Measurements from ENCODE around the gene CLBA1.

The CLBA1 gene

DNA sequence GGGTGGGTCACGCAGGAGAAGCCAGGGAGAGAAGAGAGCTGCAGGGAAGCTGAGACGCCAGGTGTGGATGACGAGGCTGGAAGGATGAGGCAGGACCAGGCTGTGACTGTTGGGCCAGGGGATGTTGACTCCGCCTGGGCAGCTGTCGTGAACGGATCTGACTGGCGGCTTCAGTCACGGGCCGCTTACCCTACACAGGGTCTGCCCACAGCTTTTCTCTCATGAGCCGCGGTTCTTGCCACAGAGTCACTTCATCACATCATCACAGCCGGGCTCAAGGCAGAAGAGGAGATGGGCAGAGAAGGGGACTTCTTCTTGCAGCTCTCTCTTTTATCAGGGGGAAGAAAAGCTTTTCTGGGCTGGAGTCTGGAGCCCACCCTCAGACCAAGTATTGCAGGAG lies 7.7 kb downstream of the CLBA1 start:
- no peak for DNase-seq (ENCODE audit: low read depth)
- no peak overlapping the region for H3K4me3 ChIP-seq (ENCODE audit: low read depth, low read length)

- DNase-seq (ENCODE audit: low read depth), result peak; percentile 47
- H3K4me3 ChIP-seq (ENCODE audit: low read depth, low read length), result no peak overlapping the region
Observed at GRCh38 chr14:104993808-104994591, 8.4 kb downstream of the CLBA1 start.

DNA sequence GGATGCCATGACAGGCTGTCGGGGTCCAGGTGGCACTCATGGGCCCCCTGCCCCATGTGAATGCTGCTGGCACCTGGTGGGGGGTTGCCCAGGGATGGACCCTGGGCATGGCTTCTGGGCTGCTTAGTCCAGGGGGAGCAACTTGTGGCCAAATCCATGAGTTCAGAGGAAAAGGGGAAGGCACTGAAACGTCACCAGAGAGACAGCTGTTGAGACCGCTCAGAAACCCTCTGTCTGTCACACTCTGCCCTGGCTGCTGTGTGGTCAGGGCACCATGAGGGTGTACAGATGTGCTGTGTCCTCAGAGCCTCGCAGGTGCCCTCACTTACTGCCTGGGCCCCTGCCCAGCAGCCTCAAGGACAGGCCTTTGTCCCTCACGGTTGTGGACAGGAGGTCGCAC lies 9.4 kb downstream of the CLBA1 start:
- no peak overlapping the region for H3K4me3 ChIP-seq (ENCODE audit: low read depth, low read length)
- no peak for DNase-seq (ENCODE audit: low read depth)

GRCh38 chr14:104996032-104996431 lies 10.4 kb downstream of the CLBA1 start:
- no peak overlapping the region for H3K4me3 ChIP-seq (ENCODE audit: low read depth, low read length)
- DNase-seq (ENCODE audit: low read depth), result no peak

DNA sequence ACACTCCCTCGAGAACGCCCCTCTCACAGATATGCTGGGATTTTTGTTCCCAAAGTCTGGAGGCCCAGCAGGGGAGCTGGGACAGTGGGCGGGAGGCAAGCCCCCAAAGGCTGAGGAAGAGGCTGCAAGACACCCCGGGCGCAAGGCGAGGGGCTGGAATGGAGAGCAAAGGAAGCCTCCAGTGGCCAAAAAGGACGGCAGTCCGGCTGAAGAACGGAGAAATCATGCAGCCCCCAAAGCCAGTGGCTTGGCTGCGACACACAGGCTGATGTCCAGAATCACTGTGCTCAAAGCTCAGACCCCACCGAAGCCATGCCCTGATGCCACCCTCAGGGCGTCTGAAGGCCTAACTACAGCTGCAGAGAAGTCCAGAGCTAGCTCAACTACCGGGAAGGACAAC lies 10.9 kb downstream of the CLBA1 start:
- H3K4me3 ChIP-seq (ENCODE audit: low read depth, low read length), result no peak overlapping the region
- DNase-seq (ENCODE audit: low read depth), result no peak

DNA sequence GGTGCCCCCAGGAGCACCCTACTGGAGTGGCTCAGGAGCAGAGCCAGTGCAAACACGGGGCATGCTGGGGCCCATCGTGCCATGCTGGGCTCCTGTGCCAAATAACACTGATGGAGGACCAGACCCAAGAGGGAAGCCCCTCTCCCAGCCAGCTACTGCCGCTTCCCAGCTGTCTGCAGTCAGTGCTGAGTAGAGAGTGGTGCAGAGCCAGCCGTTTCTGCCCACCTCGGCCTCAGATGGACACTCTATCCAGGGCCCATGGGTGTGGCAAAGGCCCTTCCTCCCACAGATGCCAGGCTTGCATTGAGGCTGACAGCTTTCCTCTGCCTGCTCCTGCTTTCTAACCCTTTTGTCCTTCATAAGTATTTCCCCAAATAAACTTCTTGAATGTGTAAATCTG lies 13.2 kb downstream of the CLBA1 start:
- no peak overlapping the region for H3K4me3 ChIP-seq (ENCODE audit: low read depth, low read length)
- no peak for DNase-seq (ENCODE audit: low read depth)

DNA sequence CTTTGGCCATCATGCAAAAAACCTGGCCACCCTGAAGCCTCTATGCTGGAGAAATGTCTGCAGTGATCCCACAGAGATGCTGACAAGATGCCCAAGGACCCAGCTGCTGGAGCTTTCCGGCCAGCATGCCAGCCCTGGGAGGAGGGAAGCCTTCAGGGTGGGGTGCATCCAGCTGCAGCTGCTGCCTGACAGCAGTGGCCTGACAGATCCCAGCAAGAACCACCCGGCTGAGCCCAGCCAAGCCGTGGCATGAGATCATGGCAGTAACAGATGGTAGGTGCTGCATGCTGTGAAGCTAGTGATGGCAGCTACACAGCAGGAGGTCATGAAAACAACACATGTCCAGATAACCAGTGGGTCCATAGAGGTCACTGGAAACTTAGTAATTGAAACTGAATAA lies 13.8 kb downstream of the CLBA1 start:
- no peak for DNase-seq (ENCODE audit: low read depth)
- no peak overlapping the region for H3K4me3 ChIP-seq (ENCODE audit: low read depth, low read length)

DNA sequence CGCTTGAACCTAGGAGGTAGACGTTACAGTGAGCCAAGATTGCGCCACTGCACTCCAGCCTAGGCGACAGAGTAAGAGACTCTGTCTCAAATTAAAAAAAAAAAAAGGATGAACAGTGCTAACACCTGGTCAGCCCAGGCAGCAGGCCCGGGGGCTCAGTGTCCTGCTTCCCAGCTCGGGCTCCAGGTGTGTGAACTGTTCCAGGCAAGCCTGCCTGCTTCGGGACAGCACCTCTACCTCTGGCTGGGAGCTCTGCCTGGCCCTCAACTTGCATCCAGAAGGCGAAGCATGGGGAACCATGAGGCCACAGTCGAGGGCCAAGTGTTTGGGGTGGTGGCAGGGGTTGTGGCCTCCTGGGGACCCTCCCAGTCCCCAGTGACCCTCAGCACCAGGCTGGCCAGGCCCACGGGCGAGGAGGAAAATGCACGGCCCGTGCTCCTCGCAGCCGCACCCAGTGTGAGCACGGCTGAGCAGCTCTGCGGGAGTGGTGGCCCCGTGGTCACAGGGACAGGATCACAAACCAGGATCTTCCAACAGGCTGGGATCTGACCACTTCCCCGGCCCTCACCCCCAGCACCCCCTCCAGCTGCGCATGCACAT lies 19.8 kb downstream of the CLBA1 start:
- no peak overlapping the region for H3K4me3 ChIP-seq (ENCODE audit: low read depth, low read length)
- no peak for DNase-seq (ENCODE audit: low read depth)

DNA sequence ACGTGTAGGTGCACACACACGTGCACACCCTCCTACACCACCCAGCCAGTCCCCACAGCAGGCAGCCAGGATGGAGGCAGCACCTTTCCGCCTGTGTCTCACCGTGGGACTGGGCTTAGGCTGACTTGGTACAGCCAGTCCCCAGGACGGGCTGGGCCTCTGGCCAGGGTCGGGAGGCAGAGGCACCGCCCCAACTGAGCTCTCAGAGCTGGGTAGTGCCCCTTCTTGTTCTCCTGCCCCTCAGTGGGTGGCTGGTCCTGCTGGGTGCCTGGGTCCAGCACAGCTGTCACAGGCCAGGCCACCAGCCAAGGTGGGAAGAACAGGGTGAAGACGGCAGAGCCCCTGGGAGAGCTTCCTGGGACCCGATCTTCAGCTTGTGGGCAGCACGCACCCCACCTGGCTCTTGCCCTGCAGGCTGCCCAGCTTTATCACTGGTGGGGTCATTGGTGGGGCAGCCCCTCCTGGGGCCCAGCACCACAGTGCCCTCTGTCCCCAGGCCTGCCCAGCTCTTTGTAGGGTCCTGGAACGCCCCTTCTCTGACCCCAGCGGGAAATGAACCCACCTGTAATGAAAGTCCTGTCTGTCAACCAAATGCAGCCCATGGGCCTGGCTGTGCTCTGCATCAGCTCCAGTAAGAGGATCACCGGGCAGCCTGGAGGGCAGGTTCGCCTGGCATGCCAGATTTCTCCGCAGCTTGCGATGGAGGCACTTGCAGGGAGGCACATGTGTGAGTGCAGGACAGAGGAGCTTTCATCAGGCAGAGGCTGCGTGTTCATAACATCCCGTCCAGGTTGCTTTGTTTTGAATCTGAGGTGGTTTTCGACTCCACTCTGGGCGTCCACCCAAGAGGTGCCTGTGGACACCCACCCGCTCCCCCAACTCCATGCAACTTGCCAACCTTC lies 20.6 kb downstream of the CLBA1 start:
- H3K4me3 ChIP-seq (ENCODE audit: low read depth, low read length), result no peak overlapping the region
- no peak for DNase-seq (ENCODE audit: low read depth)

GRCh38 chr14:105006831-105007592 lies 21.4 kb downstream of the CLBA1 start:
- H3K4me3 ChIP-seq (ENCODE audit: low read depth, low read length), result no peak overlapping the region
- DNase-seq (ENCODE audit: low read depth), result no peak

DNA sequence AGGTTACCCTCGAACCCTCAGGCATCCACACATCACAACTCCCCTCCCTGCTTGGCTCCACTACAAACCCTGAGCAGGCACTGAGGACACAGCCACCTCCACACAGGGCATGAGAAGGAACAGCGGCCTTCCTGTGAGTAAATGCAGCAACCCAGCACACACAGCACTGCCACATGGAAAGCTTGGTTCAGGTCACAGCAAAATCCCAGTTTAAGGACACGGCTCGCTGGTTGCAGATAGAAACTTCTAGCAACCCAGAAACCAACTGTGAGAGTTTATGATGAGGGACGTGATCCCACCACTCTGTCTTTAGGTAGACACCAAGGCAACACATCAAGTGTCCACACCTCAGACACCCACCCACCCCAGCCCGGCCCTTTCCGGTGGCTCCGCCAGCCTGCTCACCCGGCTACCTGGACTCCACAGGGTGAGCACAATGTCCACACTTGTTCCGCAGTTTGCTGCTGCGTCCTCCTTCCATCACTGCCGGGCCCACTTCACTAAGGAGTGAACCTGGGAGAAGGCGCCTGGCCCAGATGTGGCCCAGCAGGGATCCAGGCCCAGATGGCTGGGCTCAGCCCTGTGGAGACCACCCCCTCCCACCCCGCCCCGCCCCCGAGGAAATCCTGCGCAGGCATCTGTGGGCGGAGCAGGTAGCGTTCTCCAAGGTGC lies 22.1 kb downstream of the CLBA1 start:
- no peak overlapping the region for H3K4me3 ChIP-seq (ENCODE audit: low read depth, low read length)
- no peak for DNase-seq (ENCODE audit: low read depth)

- H3K4me3 ChIP-seq (ENCODE audit: low read depth, low read length), result no peak overlapping the region
- DNase-seq (ENCODE audit: low read depth), result no peak
Observed at GRCh38 chr14:105010106-105010505, 24.5 kb downstream of the CLBA1 start.

DNA sequence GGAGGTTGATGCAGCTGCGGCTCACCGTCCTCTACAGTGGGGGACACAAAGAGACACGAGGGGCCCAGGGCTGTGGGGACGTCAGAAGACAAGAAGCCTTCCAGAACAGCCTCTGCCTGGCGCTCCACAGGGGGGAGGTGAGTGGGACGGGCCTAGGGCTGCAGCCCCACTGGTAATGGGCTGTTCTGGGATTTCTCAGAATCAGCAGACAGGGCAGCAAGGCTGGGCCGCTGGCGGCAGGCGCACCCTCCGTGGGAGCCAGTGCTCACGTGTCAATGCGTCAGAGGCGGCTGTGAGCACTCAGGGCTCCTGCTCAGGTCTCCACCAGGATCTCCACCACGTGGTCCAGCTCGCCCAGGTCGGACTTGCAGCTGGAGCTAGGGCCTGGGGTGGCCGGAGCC lies 25.3 kb downstream of the CLBA1 start:
- no peak for DNase-seq (ENCODE audit: low read depth)
- H3K4me3 ChIP-seq (ENCODE audit: low read depth, low read length), result no peak overlapping the region

- DNase-seq (ENCODE audit: low read depth), result no peak
- H3K4me3 ChIP-seq (ENCODE audit: low read depth, low read length), result no peak overlapping the region
Observed at GRCh38 chr14:105011312-105011990, 25.9 kb downstream of the CLBA1 start.

- no peak for DNase-seq (ENCODE audit: low read depth)
- no peak overlapping the region for H3K4me3 ChIP-seq (ENCODE audit: low read depth, low read length)
Observed at GRCh38 chr14:105012171-105012985, 26.8 kb downstream of the CLBA1 start.

- no peak overlapping the region for H3K4me3 ChIP-seq (ENCODE audit: low read depth, low read length)
- DNase-seq (ENCODE audit: low read depth), result no peak
Observed at GRCh38 chr14:105013150-105013785, 27.7 kb downstream of the CLBA1 start.

DNA sequence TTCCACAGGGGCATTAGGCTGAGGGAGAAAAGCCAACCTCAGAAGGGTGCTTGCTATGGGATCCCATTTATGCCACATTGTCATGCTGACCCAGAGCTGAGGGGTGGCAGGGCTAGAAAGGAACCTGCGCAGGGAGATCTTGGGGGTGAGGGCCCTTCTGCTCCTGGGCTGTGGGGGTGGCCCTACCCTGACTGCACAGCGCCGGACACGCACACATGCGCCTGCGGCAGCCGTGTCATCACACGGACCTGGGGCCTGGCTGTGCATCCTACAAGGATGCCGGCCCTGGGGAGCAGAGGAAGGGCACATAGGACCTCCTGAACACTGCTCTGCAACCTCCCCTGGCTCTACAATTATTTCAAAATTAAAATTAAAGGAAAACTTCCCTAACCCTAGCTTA lies 28.4 kb downstream of the CLBA1 start:
- no peak overlapping the region for H3K4me3 ChIP-seq (ENCODE audit: low read depth, low read length)
- DNase-seq (ENCODE audit: low read depth), result no peak
